M059J (cell line): Measurements from ENCODE around the gene TMBIM6. TPM values are rescaled to one million over a fixed set of nuclear protein-coding genes. Genes with fewer than 3 reads are reported as not detected.

Experiments used
- DNase-seq: peaks from one replicate; pipeline ENCODE4 v3.0.0-alpha.2; 2012; ENCODE audit warnings: low read depth
- total RNA-seq: library from RNA; depleted of rRNA; stranded (reverse); fragments of >200 nt; shearing (Covaris generic); gene quantifications from 2 replicates; pipeline ENCODE4 v1.2.3, GENCODE V29; 2014

Gene TMBIM6
- total RNA-seq, 1 experiment from 2014 or later = 680 TPM

DNA sequence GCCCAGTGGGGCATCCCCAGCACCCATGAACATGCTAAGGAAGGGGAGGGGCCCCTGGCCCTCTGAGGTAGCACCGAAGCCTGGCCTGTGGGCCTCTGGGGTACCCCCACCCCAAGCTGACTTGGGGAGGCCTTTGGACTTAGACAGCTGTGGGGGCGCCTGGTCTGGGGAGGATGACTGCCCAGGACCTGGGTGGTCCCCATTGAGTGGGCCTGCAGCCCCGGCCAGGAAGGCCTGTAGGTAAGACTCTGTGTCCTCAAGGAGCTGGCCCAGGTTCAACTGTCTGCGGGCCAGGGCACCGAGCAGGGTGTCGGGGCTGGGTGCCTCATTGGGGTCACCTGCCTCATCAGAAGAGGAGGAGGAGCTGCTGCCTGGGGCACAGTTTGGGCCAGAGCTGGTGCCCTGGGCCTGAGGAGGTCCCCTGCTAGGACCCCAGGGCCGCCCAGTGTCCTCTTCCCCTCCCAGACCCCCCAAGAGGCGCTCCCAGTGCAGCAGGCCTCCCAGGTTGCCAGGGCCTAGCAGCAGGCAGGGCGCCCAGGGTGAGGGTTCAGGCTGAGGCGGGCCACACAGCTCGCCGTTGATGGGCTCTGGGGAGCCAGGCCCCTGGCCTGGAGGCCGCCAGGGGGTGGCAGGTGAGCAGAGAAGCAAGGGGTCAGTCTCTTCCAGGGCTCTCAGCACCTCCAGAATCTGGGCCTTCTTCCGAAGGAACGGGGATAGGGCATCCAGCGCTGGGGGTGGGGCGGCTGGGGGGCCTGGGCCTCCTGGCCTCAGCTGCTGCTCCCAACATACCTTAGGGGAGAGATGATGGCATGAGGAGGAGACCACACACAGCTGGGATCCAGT, 55.5 kb downstream of the TMBIM6 start:
- DNase-seq = no peak

- DNase-seq = no peak
Observed at GRCh38 chr12:49797449-49797776, 56.1 kb downstream of the TMBIM6 start.

- DNase-seq = no peak
Observed at GRCh38 chr12:49798248-49798647, 56.9 kb downstream of the TMBIM6 start.

- DNase-seq = no peak
Observed at GRCh38 chr12:49798934-49799333, 57.6 kb downstream of the TMBIM6 start.

GRCh38 chr12:49800421-49801140, 59.2 kb downstream of the TMBIM6 start:
- no peak for DNase-seq

GRCh38 chr12:49801141-49802063, 60.0 kb downstream of the TMBIM6 start:
- no peak for DNase-seq

- DNase-seq = no peak
Observed at GRCh38 chr12:49803693-49804450, 62.5 kb downstream of the TMBIM6 start.

DNA sequence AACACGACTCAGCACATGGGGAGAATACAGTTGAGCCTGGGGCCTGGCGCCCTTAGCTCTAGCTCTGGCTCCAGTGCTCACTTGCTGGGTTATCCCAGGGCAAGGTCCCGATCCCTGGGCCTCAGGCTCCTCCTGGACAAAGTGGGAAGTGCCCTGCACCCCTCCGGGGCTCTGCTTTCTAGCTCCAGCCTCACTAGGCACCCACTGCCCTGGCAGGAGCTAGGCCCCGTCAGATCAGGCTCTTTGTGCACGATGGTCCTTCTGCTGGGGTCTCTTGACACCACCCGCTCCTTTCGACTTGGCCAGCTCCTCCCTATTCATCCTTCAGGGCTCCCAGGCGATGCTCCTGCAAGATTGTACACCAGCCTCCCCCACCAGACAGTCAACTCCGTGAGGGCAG, 63.5 kb downstream of the TMBIM6 start:
- DNase-seq = no peak

DNA sequence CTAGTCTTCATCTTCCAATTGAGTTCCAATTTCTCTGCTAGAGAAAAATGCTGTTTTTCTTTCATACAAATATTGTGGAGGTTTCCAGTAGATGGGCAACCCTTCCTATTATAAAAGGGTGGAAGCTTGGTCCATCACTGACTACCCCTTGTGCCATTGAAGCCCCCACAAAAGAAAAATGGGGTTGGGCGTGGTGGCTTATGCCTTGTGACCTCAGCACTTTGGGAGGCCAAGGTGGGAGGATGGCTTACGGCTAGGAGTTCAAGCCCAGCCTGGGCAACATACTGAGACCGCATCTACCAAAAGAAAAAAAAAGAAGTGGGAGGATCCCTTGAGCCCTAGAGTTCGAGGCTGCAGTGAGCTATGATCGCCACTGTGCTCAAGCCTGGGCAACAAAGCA, 64.1 kb downstream of the TMBIM6 start:
- no peak for DNase-seq

- no peak for DNase-seq
Observed at GRCh38 chr12:49806321-49806813, 65.0 kb downstream of the TMBIM6 start.

DNA sequence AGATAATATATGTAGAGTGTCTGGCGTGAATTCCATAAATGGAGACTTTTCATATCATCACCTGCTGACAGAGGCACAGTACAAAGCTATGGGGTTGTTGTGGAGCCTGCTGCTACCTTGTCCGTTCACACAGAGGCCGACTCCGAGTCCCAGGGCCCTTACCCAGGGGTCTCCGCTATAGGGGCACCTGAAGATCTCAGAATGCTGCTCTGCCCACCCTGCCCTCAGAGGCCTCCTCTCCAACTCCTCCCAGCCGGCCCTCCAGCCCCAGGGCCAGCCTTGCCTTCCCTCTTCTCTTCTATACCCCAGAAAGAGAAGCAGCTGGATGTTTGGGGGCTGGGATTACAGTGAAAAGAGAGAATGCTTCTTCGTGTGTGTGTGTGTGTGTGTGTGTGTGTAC, 65.5 kb downstream of the TMBIM6 start:
- no peak for DNase-seq

DNA sequence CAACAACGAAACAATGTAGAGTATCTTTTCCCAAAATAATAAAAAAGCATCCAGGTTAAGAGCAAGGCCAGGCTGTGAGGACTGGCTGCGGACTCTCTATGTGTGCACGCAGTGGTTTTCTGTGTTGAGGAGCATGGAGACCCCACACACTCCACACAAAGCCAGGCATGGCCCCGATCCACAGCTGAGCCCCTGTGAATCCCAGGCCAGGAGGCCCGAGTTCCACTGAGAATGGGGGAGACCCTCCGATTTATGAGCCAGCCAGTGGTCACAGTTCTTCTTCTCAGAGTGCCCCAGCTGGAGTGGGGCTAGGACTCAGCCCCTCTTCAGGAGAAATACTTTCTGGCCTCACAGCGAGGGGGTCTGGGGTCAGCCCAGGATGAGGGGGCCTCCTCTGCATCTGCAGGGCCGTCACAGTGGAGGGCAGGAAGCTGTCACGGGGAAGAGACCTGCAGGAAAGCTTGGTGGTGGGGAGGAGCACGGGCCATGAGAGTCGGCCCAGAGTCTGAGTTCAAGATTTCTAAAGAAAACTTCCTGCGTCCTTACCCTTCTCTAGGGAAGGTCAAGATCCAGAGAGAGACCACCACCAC, 66.7 kb downstream of the TMBIM6 start:
- DNase-seq = no peak

DNA sequence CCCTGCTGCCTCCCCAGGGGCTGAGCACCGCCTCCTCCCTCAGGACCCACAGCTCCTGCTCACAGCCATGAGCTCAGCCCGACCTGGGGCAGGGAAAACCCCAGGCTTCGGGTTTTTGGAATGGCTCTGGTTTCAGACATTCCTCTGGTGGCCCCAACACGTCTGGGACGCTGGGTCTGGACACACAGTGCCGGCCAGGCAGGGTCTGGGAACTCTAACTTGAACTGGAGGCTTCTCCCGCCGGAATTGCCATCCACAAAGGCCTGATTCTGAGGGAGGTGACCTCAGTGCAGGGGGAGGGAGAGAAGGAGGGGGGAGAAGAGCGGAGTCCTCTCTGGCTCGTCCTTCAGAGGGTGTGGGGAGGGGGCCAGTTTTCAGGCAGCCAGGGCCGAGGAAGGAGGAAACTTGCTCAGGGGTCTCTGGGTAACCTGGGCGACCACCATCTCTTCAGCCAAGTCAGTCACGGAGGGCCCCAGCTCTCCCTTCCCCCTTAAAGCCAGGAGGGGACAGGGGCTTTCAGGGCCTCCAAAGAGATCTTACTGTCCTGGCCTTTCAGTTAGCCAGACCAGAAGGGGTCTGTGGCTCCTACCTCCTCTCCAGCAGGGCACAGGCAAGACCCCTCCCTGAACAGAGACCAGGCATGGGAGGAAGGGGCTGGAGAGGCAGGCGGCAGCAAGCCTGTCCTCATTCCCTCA, 67.5 kb downstream of the TMBIM6 start:
- no peak for DNase-seq

DNA sequence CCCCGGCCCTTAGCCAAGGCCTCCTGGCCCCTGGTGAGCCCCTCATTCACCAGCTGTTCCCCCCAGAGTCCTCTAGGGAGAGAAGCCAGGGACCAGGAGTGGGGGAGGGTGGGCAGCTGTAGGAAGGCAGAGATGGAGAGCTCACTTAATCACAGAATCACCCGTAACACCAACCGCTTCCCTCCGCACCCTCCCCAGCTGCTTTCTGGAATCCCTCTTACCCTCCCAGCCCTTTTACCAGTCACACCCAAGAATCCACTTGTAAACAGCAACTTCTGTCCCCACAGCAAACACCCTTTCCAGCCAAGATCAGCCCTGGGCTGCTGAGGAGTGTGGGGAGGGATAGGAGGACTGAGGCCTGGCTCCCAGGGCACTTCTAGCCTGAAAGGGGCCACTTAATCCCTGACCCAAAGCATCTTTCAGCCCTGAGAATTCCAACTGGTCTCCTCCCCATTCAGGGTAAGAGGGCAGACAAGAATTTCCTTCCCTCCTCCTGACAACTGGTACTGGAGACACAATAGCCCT, 68.1 kb downstream of the TMBIM6 start:
- DNase-seq = no peak

GRCh38 chr12:49809906-49810389, 68.6 kb downstream of the TMBIM6 start:
- DNase-seq = no peak

DNA sequence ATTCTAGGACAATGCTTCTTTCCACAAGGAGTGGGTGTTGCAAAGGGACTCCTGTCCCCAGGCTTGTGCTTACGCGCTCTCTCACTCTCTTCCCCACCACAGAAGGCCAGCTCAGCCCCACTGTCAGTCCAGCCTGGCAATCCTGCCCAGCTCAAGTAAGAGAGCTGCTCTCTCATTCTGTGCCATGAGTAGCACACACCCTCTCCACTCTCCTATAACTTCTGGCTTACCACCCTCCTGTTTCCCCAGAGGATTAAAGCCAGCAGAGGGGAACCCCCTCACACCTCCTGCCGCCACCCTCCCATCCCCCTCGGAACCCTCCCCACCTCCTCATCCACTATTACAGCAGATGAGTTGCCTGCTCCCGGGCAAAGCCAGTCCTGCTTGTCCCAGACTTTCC, 69.8 kb downstream of the TMBIM6 start:
- no peak for DNase-seq

GRCh38 chr12:49811961-49812401, 70.6 kb downstream of the TMBIM6 start:
- DNase-seq = no peak

- peak; percentile 12 for DNase-seq
Observed at GRCh38 chr12:49813131-49813530, 71.8 kb downstream of the TMBIM6 start.
